Kidney (tissue), 14 donors: Measurements from ENCODE around the gene TAF4B. TPM values are rescaled to one million over a fixed set of nuclear protein-coding genes. Genes with fewer than 3 reads are reported as not detected.

Experiments
- DNase-seq, 5 donors: peaks; one replicate each; pipeline ENCODE4 v3.0.0-alpha.2; 2013 to 2020
- FAIRE-seq: peaks from 2 replicates; lab custom pipeline; 2012; peaks lifted over from hg19 to GRCh38; lab: Jason Lieb, UNC
- H3K27ac ChIP-seq, 2 donors: one replicate each; pipeline ENCODE4 v1.7.0; 2013; ENCODE audit warnings: low read depth in 2 of 2, low read length in 2 of 2, inconsistent platforms in 1 of 2
- H3K27me3 ChIP-seq: one replicate; pipeline ENCODE4 v1.7.1; 2013; ENCODE audit warnings: low read length, inconsistent platforms; ENCODE audit not compliant: control insufficient read depth, insufficient read depth
- H3K36me3 ChIP-seq, 3 donors: one replicate each; pipeline versions ENCODE4 v1.7.0 to v1.7.1; 2013; ENCODE audit warnings: low read length in 3 of 3, control low read depth in 1 of 3, inconsistent platforms in 1 of 3; ENCODE audit not compliant: insufficient read depth in 3 of 3, control insufficient read depth in 2 of 3
- H3K4me1 ChIP-seq, 3 donors: one replicate each; pipeline versions ENCODE4 v1.7.0 to v1.7.1; 2013; ENCODE audit warnings: low read length in 3 of 3, inconsistent platforms in 1 of 3, low read depth in 1 of 3; ENCODE audit not compliant: control insufficient read depth in 2 of 3, insufficient read depth in 2 of 3
- H3K4me3 ChIP-seq, 3 donors: one replicate each; pipeline versions ENCODE4 v1.7.0 to v1.8.1; 2013; ENCODE audit warnings: low read length in 3 of 3, control low read depth in 1 of 3, inconsistent platforms in 1 of 3
- H3K9ac ChIP-seq, 3 donors: one replicate each; pipeline versions ENCODE4 v1.7.0 to v1.7.1; 2013; ENCODE audit warnings: low read length in 3 of 3, control low read depth in 1 of 3, inconsistent platforms in 1 of 3
- H3K9me3 ChIP-seq, 3 donors: one replicate each; pipeline versions ENCODE4 v1.7.0 to v1.7.1; 2013; ENCODE audit warnings: low read length in 3 of 3, control low read depth in 1 of 3, inconsistent platforms in 1 of 3; ENCODE audit not compliant: control insufficient read depth in 2 of 3, insufficient read depth in 1 of 3
- CTCF ChIP-seq: IDR thresholded peaks from 3 replicates; pipeline ENCODE4 v1.5.1; 2012; ENCODE audit warnings: mild to moderate bottlenecking, moderate library complexity, borderline replicate concordance; ENCODE audit not compliant: insufficient read depth; ENCODE audit errors: extremely low read depth
- intact Hi-C: fragments of 100-400 bp; cut with DNase I; formaldehyde crosslinking; loops from one replicate; pipeline ENCODE4 v1.11.1; 2022
- polyA plus RNA-seq: library from polyadenylated mRNA; stranded (reverse); fragments of 350-450 nt; fragmentation: Illumina TruSeq; extraction: RNeasy Lipid Tissue Mini Kit (QIAGEN cat#74804); gene quantifications from one replicate; pipeline ENCODE4 v1.2.3, GENCODE V29; 2014; ENCODE audit warnings: low read depth, low replicate concordance; ENCODE audit not compliant: insufficient read depth
- total RNA-seq: library from RNA; stranded (reverse); fragmentation: NEBNext Ultra II Directional; extraction: Animal tissue kit (Norgen Biotek cat#: 25700); gene quantifications from one replicate; pipeline ENCODE4 v1.2.1, GENCODE V29; 2021
- donor health status: control.
- donor health status: control.
- donor health status: control.
- donor health status: control.
- donor health status: control.
- donor health status: DM: yes; HTN: yes; CAD: no.
- donor health status: Normal renal cell carcinoma (clear cell type).

Gene TAF4B
- total and polyA plus RNA-seq, 2 donors from 2014 or later, result 1.7 to 4.9 TPM

- Histone ChIP-seq H3K27ac (no peak overlapping the region), H3K27me3 (no peaks in the 10 kb centered on the region), H3K9ac (no peak overlapping the region), H3K9me3 (no peaks in the 10 kb centered on the region), H3K4me1 (no peaks in the 10 kb centered on the region), H3K36me3 (no peaks in the 10 kb centered on the region), H3K4me3 (no peak overlapping the region)
- DNase-seq (peak; percentile 59 to 76 (median 64)), FAIRE-seq (no peak)
- intact Hi-C loops, result no loop called here
- TF ChIP-seq CTCF, result peak; percentile 49
Measured at GRCh38 chr18:26405190-26405801, 179.1 kb downstream of the TAF4B start.

- intact Hi-C loops, result no loop called here
- H3K27ac ChIP-seq, result no peak overlapping the region
- no peak for TF ChIP-seq CTCF
Measured at GRCh38 chr18:26406324-26406723, 180.1 kb downstream of the TAF4B start.

GRCh38 chr18:26406854-26407517 lies 180.7 kb downstream of the TAF4B start:
- Histone ChIP-seq H3K27ac (no peak overlapping the region), H3K36me3 (no peaks in the 10 kb centered on the region), H3K9me3 (no peaks in the 10 kb centered on the region), H3K27me3 (no peaks in the 10 kb centered on the region), H3K4me3 (no peak overlapping the region), H3K4me1 (no peaks in the 10 kb centered on the region), H3K9ac (no peak overlapping the region)
- no peak for FAIRE-seq
- no peak for TF ChIP-seq CTCF
- intact Hi-C loops, result no loop called here
- DNase-seq, result no peak

More at GRCh38 chr18:26406324-26406723, 180.1 kb downstream of the TAF4B start:
- Histone ChIP-seq H3K9me3 (no peaks in the 10 kb centered on the region), H3K36me3 (no peaks in the 10 kb centered on the region), H3K4me3 (no peak overlapping the region), H3K4me1 (no peaks in the 10 kb centered on the region), H3K27me3 (no peaks in the 10 kb centered on the region), H3K9ac (no peak overlapping the region)
- FAIRE-seq (no peak), DNase-seq (peak in 4 of 5 donors; percentile 57 to 63 (median 60))
